MCF 10A (cell line): ENCODE measurements around the gene TAF15. TPM values are rescaled to one million over a fixed set of nuclear protein-coding genes. Genes with fewer than 3 reads are reported as not detected.
A peak's percentile ranks its signal among the peaks of the same experiment; 100 is the strongest.

Source experiments
- BruUV-seq: library from RNA; stranded (reverse); fragments of 400-500 nt; replicated peaks from 2 replicates; lab custom pipeline; 2021; lab: Mats Ljungman, UMichigan
- CTCF ChIA-PET: fragments of 300-600 bp; sonication (Branson Sonifier 250); formaldehyde crosslinking; extraction: SDS; loops from one replicate; lab custom pipeline; 2021; ENCODE audit warnings: antibody characterized with exemption, inconsistent platforms; lab: Yijun Ruan, JAX
- POLR2A ChIA-PET: fragments of 300-600, 350-650 bp; sonication (Branson Sonifier 250); formaldehyde crosslinking; extraction: SDS; loops from one replicate; lab custom pipeline; 2020; ENCODE audit warnings: antibody characterized with exemption, inconsistent platforms; lab: Yijun Ruan, JAX
- DNase-seq: peaks from one replicate; pipeline ENCODE4 v3.0.0-alpha.2; 2018; ENCODE audit not compliant: unreplicated experiment
- H3K27ac Mint-ChIP-seq: one replicate; pipeline ENCODE4 v1.8.0; 2022; ENCODE audit warnings: mild to moderate bottlenecking, low read depth, mixed read lengths; ENCODE audit not compliant: unreplicated experiment
- H3K27me3 Mint-ChIP-seq: one replicate; pipeline ENCODE4 v1.8.0; 2022; ENCODE audit warnings: mixed read lengths; ENCODE audit not compliant: insufficient read depth, unreplicated experiment
- H3K36me3 Mint-ChIP-seq: one replicate; pipeline ENCODE4 v1.8.0; 2022; ENCODE audit warnings: mild to moderate bottlenecking, moderate library complexity, mixed read lengths; ENCODE audit not compliant: insufficient read depth, unreplicated experiment
- H3K4me1 Mint-ChIP-seq: one replicate; pipeline ENCODE4 v1.8.0; 2022; ENCODE audit warnings: mixed read lengths; ENCODE audit not compliant: insufficient read depth, unreplicated experiment
- H3K4me3 Mint-ChIP-seq: one replicate; pipeline ENCODE4 v1.8.0; 2022; ENCODE audit warnings: mild to moderate bottlenecking, moderate library complexity, mixed read lengths; ENCODE audit not compliant: unreplicated experiment
- H3K9me3 Mint-ChIP-seq: one replicate; pipeline ENCODE4 v1.8.0; 2022; ENCODE audit warnings: mixed read lengths; ENCODE audit not compliant: unreplicated experiment
- CTCF ChIP-seq: fragments of 200-600 bp; IDR thresholded peaks from one replicate; pipeline ENCODE4 v1.8.0; 2022; ENCODE audit warnings: antibody characterized with exemption, mild to moderate bottlenecking; ENCODE audit not compliant: unreplicated experiment
- intact Hi-C: fragments of 100-400 bp; cut with micrococcal nuclease; formaldehyde crosslinking; loops from 2 replicates; pipeline ENCODE4 v1.14.1; 2022
- total RNA-seq: library from RNA; stranded (reverse); gene quantifications from 2 replicates; pipeline ENCODE4 v1.2.3, GENCODE V29; 2022

The TAF15 gene
- total RNA-seq, 1 experiment from 2014 or later, result 337 TPM

GRCh38 chr17:35841505-35841904 is 32.2 kb downstream of the TAF15 start:
- POLR2A ChIA-PET, result interaction anchor here (1.1 to 2.0 kb wide), 4 partner anchors 14 to 24 kb away, joined by 3 to 10 read pairs (median 6); no protein-coding TSS in a partner anchor
- H3K27me3 Mint-ChIP-seq, result no peaks in the 10 kb centered on the region
- H3K4me1 Mint-ChIP-seq, result no peaks in the 10 kb centered on the region
- no peaks in the 10 kb centered on the region for H3K9me3 Mint-ChIP-seq
- peaks cover 97% of the 10 kb centered on the region for H3K36me3 Mint-ChIP-seq
- DNase-seq, result peak; percentile 21
- BruUV-seq, result no TSS peak
- no peak overlapping the region for H3K27ac Mint-ChIP-seq
- no peak overlapping the region for H3K4me3 Mint-ChIP-seq
- no peak for TF ChIP-seq CTCF
- CTCF ChIA-PET, result interaction anchor here (0.6 to 0.9 kb wide), 3 partner anchors 9 to 67 kb away, joined by 3 to 4 read pairs (median 4); no protein-coding TSS in a partner anchor
- intact Hi-C loops, result no loop called here

- H3K27ac Mint-ChIP-seq, result no peak overlapping the region
- intact Hi-C loops, result no loop called here
- POLR2A ChIA-PET, result interaction anchor here (0.6 to 2.0 kb wide), 6 partner anchors 10 to 161 kb away, joined by 3 to 10 read pairs (median 4); no protein-coding TSS in a partner anchor
- H3K4me1 Mint-ChIP-seq, result no peaks in the 10 kb centered on the region
- peaks cover 93% of the 10 kb centered on the region for H3K36me3 Mint-ChIP-seq
- DNase-seq, result no peak
- TF ChIP-seq CTCF, result no peak
- no peaks in the 10 kb centered on the region for H3K9me3 Mint-ChIP-seq
- H3K27me3 Mint-ChIP-seq, result no peaks in the 10 kb centered on the region
- H3K4me3 Mint-ChIP-seq, result no peak overlapping the region
- BruUV-seq, result no TSS peak
- CTCF ChIA-PET, result interaction anchor here (0.7 to 0.9 kb wide), 2 partner anchors 8 to 27 kb away, joined by 4 read pairs; no protein-coding TSS in a partner anchor
These were observed 33.0 kb downstream of the TAF15 start for GRCh38 chr17:35842239-35842638.

- TF ChIP-seq CTCF, result no peak
- H3K36me3 Mint-ChIP-seq, result peaks cover 89% of the 10 kb centered on the region
- ChIA-PET POLR2A (no interaction called here), CTCF (no interaction called here)
- no peak for DNase-seq
- H3K4me3 Mint-ChIP-seq, result no peak overlapping the region
- no peaks in the 10 kb centered on the region for H3K4me1 Mint-ChIP-seq
- intact Hi-C loops, result no loop called here
- no TSS peak for BruUV-seq
- no peak overlapping the region for H3K27ac Mint-ChIP-seq
- no peaks in the 10 kb centered on the region for H3K9me3 Mint-ChIP-seq
- no peaks in the 10 kb centered on the region for H3K27me3 Mint-ChIP-seq
These were observed 34.4 kb downstream of the TAF15 start for GRCh38 chr17:35843698-35844097.

GRCh38 chr17:35844547-35844946 is 35.3 kb downstream of the TAF15 start:
- no peak overlapping the region for H3K4me3 Mint-ChIP-seq
- no peaks in the 10 kb centered on the region for H3K4me1 Mint-ChIP-seq
- POLR2A ChIA-PET, result no interaction called here
- no peak overlapping the region for H3K27ac Mint-ChIP-seq
- H3K9me3 Mint-ChIP-seq, result no peaks in the 10 kb centered on the region
- BruUV-seq, result TSS peak; percentile 58
- CTCF ChIA-PET, result no interaction called here
- H3K27me3 Mint-ChIP-seq, result no peaks in the 10 kb centered on the region
- peaks cover 84% of the 10 kb centered on the region for H3K36me3 Mint-ChIP-seq
- intact Hi-C loops, result no loop called here
- DNase-seq, result no peak
- no peak for TF ChIP-seq CTCF
